Measurements from ENCODE around the gene SESN1. TPM values are rescaled to one million over a fixed set of nuclear protein-coding genes. Genes with fewer than 3 reads are reported as not detected.

The SESN1 gene
- total RNA-seq, 1 donor from 2014 or later: 9.1 TPM

- no peak for ATAC-seq (ENCODE audit: low read depth)
- ChIA-PET CTCF (no interaction called here), POLR2A (no interaction called here)
- peaks cover 16% of the 10 kb centered on the region for H3K4me1 Mint-ChIP-seq
- no peaks in the 10 kb centered on the region for H3K27me3 Mint-ChIP-seq
- H3K27ac Mint-ChIP-seq: no peak overlapping the region
- no peak for DNase-seq
- no peak for TF ChIP-seq CTCF (IDR thresholded peaks at IDR 0.05)
- H3K4me3 Mint-ChIP-seq: no peak overlapping the region
- intact Hi-C loops (cut with micrococcal nuclease): no loop called here
- no peaks in the 10 kb centered on the region for H3K9me3 Mint-ChIP-seq
- H3K36me3 Mint-ChIP-seq (ENCODE audit: low read depth): no peaks in the 10 kb centered on the region
Measured at GRCh38 chr6:108961985-108962384, 132.7 kb downstream of the SESN1 start.

GRCh38 chr6:108961077-108961476 is 133.6 kb downstream of the SESN1 start:
- no peak overlapping the region for H3K27ac Mint-ChIP-seq
- POLR2A ChIA-PET: no interaction called here
- ATAC-seq (ENCODE audit: low read depth): no peak
- no peak for TF ChIP-seq CTCF (IDR thresholded peaks at IDR 0.05)
- CTCF ChIA-PET: no interaction called here
- no peaks in the 10 kb centered on the region for H3K36me3 Mint-ChIP-seq (ENCODE audit: low read depth)
- DNase-seq: no peak
- no peak overlapping the region for H3K4me3 Mint-ChIP-seq
- peaks cover 10% of the 10 kb centered on the region for H3K4me1 Mint-ChIP-seq
- H3K9me3 Mint-ChIP-seq: no peaks in the 10 kb centered on the region
- H3K27me3 Mint-ChIP-seq: no peaks in the 10 kb centered on the region
- intact Hi-C loops (cut with micrococcal nuclease): no loop called here

- peaks cover 10% of the 10 kb centered on the region for H3K4me1 Mint-ChIP-seq
- ChIA-PET POLR2A (no interaction called here), CTCF (no interaction called here)
- TF ChIP-seq CTCF (IDR thresholded peaks at IDR 0.05): no peak
- H3K27ac Mint-ChIP-seq: no peak overlapping the region
- H3K27me3 Mint-ChIP-seq: no peaks in the 10 kb centered on the region
- DNase-seq (no peak), ATAC-seq (ENCODE audit: low read depth) (no peak)
- no peak overlapping the region for H3K4me3 Mint-ChIP-seq
- intact Hi-C loops (cut with micrococcal nuclease): no loop called here
- no peaks in the 10 kb centered on the region for H3K9me3 Mint-ChIP-seq
- no peaks in the 10 kb centered on the region for H3K36me3 Mint-ChIP-seq (ENCODE audit: low read depth)
Measured at GRCh38 chr6:108960601-108961000, 134.0 kb downstream of the SESN1 start.

- H3K4me3 Mint-ChIP-seq: no peak overlapping the region
- ATAC-seq (ENCODE audit: low read depth) (no peak), DNase-seq (no peak)
- no peaks in the 10 kb centered on the region for H3K27me3 Mint-ChIP-seq
- no peak for TF ChIP-seq CTCF (IDR thresholded peaks at IDR 0.05)
- no peak overlapping the region for H3K27ac Mint-ChIP-seq
- POLR2A ChIA-PET: no interaction called here
- CTCF ChIA-PET: no interaction called here
- intact Hi-C loops (cut with micrococcal nuclease): no loop called here
- peaks cover 10% of the 10 kb centered on the region for H3K4me1 Mint-ChIP-seq
- H3K36me3 Mint-ChIP-seq (ENCODE audit: low read depth): no peaks in the 10 kb centered on the region
- no peaks in the 10 kb centered on the region for H3K9me3 Mint-ChIP-seq
Measured at GRCh38 chr6:108959972-108960582, 134.6 kb downstream of the SESN1 start.

- ChIA-PET CTCF (interaction anchor here (0.9 kb wide), 1 partner anchor 66 kb away, joined by 3 read pairs; no protein-coding TSS in a partner anchor), POLR2A (no interaction called here)
- ATAC-seq (ENCODE audit: low read depth) (no peak), DNase-seq (no peak)
- no peaks in the 10 kb centered on the region for H3K36me3 Mint-ChIP-seq (ENCODE audit: low read depth)
- no peaks in the 10 kb centered on the region for H3K27me3 Mint-ChIP-seq
- peaks cover 10% of the 10 kb centered on the region for H3K4me1 Mint-ChIP-seq
- no peaks in the 10 kb centered on the region for H3K9me3 Mint-ChIP-seq
- no peak overlapping the region for H3K27ac Mint-ChIP-seq
- no peak overlapping the region for H3K4me3 Mint-ChIP-seq
- TF ChIP-seq CTCF (IDR thresholded peaks at IDR 0.05): no peak
- intact Hi-C loops (cut with micrococcal nuclease): no loop called here
Measured at GRCh38 chr6:108958900-108959770, 135.5 kb downstream of the SESN1 start.

Data from activated B cell treated with CpG ODN at 0.5 μM for 24 hours (primary cell).